Spleen (tissue), 11 donors: Measurements from ENCODE around the gene USP32. TPM values are rescaled to one million over a fixed set of nuclear protein-coding genes. Genes with fewer than 3 reads are reported as not detected.

ENCODE experiments used
- DNase-seq: peaks from one replicate; pipeline ENCODE4 v3.0.0-alpha.2; 2020
- H3K27ac ChIP-seq, 8 donors: fragments of 200-600 bp; sonication (generic) in 7 of 8; 1 replicate in 4 of 8; 2 replicates in 4 of 8; pipeline versions ENCODE4 v1.5.0 to v1.8.0; 2016 to 2021; ENCODE audit warnings: inconsistent platforms in 4 of 8, mild to moderate bottlenecking in 4 of 8, moderate library complexity in 1 of 8
- H3K27me3 ChIP-seq, 7 donors: fragments of 200-600 bp; sonication (generic) in 6 of 7; replicated peaks in 1 of 7; 1 replicate in 4 of 7; 2 replicates in 3 of 7; pipeline versions ENCODE4 v1.5.0 to v1.8.0; 2016 to 2021; ENCODE audit warnings: inconsistent platforms in 3 of 7, mild to moderate bottlenecking in 1 of 7
- H3K36me3 ChIP-seq, 6 donors: fragments of 200-600 bp; sonication (generic) in 5 of 6; 1 replicate in 4 of 6; 2 replicates in 2 of 6; pipeline versions ENCODE4 v1.5.0 to v1.8.0; 2016 to 2021; ENCODE audit warnings: inconsistent platforms in 2 of 6
- H3K4me1 ChIP-seq, 6 donors: fragments of 200-600 bp; sonication (generic) in 5 of 6; 1 replicate in 3 of 6; 2 replicates in 3 of 6; pipeline versions ENCODE4 v1.5.0 to v1.8.0; 2016 to 2021; ENCODE audit warnings: inconsistent platforms in 3 of 6
- H3K4me3 ChIP-seq, 8 donors: fragments of 200-600 bp; sonication (generic) in 7 of 8; 1 replicate in 4 of 8; 2 replicates in 4 of 8; pipeline versions ENCODE4 v1.5.0 to v1.8.0; 2016 to 2021; ENCODE audit warnings: inconsistent platforms in 4 of 8, mild to moderate bottlenecking in 4 of 8, moderate library complexity in 2 of 8
- H3K9me3 ChIP-seq, 8 donors: fragments of 200-600 bp; sonication (generic) in 7 of 8; 1 replicate in 4 of 8; 2 replicates in 4 of 8; pipeline versions ENCODE4 v1.5.0 to v1.8.0; 2016 to 2021; ENCODE audit warnings: inconsistent platforms in 4 of 8
- CTCF ChIP-seq, 11 experiments: fragments of 200-600 bp in 7 of 11; fragments of 450-650 bp in 4 of 11; sonication (generic) in 4 of 11; IDR thresholded peaks in 8 of 11; conservative IDR thresholded peaks in 3 of 11; 1 replicate in 7 of 11; 2 replicates in 4 of 11; pipeline versions ENCODE4 v1.4.0 to v1.8.0; 2016 to 2021; ENCODE audit warnings: antibody characterized with exemption in 11 of 11, inconsistent platforms in 4 of 11, mild to moderate bottlenecking in 1 of 11
- POLR2A ChIP-seq, 3 donors: fragments of 450-650 bp; IDR thresholded peaks; one replicate each; pipeline ENCODE4 v1.5.1; 2017; ENCODE audit warnings: antibody characterized with exemption in 3 of 3, mild to moderate bottlenecking in 1 of 3
- POLR2AphosphoS5 ChIP-seq, 3 donors: sonication (generic); formaldehyde crosslinking; IDR thresholded peaks; one replicate each; pipeline ENCODE4 v1.5.1; 2017; ENCODE audit warnings: antibody characterized with exemption in 3 of 3
- WGBS, 5 donors: extraction: QIAGEN DNeasy Blood & Tissue Kit in 3 of 5; methylation state at CpG; one replicate each; pipeline versions ENCODE4 v1.1.5 to v1.1.7; 2013 to 2018; 5-methylcytosine and 5-hydroxymethylcytosine counted together
- intact Hi-C: fragments of 100-400 bp; cut with DNase I; formaldehyde crosslinking; loops from one replicate; pipeline ENCODE4 v1.15.0; 2023; ENCODE audit warnings: low total_unique reads
- polyA plus RNA-seq, 3 donors: library from polyadenylated mRNA; stranded (reverse); fragments of 200-250 nt; gene quantifications; one replicate each; pipeline ENCODE4 v1.2.1, GENCODE V29; 2013
- total RNA-seq, 7 donors: library from RNA; depleted of rRNA in 3 of 7; stranded (reverse); fragments of >200 nt in 3 of 7; fragmentation: NEBNext Ultra II Directional in 4 of 7; extraction: Animal tissue kit (Norgen Biotek cat#: 25700) in 4 of 7; gene quantifications; one replicate each; pipeline versions ENCODE4 v1.1.0 to v1.2.1, GENCODE V29; 2016 to 2021
- donor health status: healthy with polysubstance abuse.
- donor health status: DM: no; HTN: no; CAD: no; lungs with moderate emphysema.
- donor health status: DM: no; HTN: no; CAD: no.
- donor health status: Bipolar disorder and iron deficiency.
- donor health status: healthy.
- donor health status: DM: no; HTN: no; CAD: no.
- donor health status: DM: yes; HTN: yes; CAD: no.

Gene USP32
- total and polyA plus RNA-seq, 10 donors: 7.3 to 115 (median 79.8) TPM

- Histone ChIP-seq H3K27me3 (no peaks in the 10 kb centered on the region), H3K4me3 (no peak overlapping the region), H3K4me1 (peaks cover 0 to 25% (median 0%) of the 10 kb centered on the region in 6 donors), H3K9me3 (no peaks in the 10 kb centered on the region), H3K36me3 (peaks cover 0 to 47% (median 5%) of the 10 kb centered on the region in 6 donors), H3K27ac (no peak overlapping the region)
- no peak for DNase-seq
- intact Hi-C loops: no loop called here
- WGBS, 5 donors: 92 to 96% (median 95%) methylated on average over 17 to 27 of the region's 27 CpGs
- TF ChIP-seq POLR2A (IDR thresholded peaks at IDR 0.05): no peak
- no peak for TF ChIP-seq CTCF (IDR thresholded peaks at IDR 0.05 in 8 of 11, conservative IDR thresholded peaks at IDR 0.05 in 3 of 11)
- no peak for TF ChIP-seq POLR2AphosphoS5 (IDR thresholded peaks at IDR 0.05)
These were observed 64.6 kb downstream of the USP32 start for GRCh38 chr17:60327134-60327900.

GRCh38 chr17:60326702-60327101 lies 65.2 kb downstream of the USP32 start:
- no peak for DNase-seq
- H3K36me3 ChIP-seq: peaks cover 0 to 41% (median 5%) of the 10 kb centered on the region in 6 donors
- H3K9me3 ChIP-seq: no peaks in the 10 kb centered on the region
- no peak overlapping the region for H3K27ac ChIP-seq
- H3K4me3 ChIP-seq: no peak overlapping the region
- intact Hi-C loops: no loop called here
- peaks cover 0 to 30% (median 3%) of the 10 kb centered on the region in 6 donors for H3K4me1 ChIP-seq
- TF ChIP-seq POLR2A (IDR thresholded peaks at IDR 0.05) (no peak), CTCF (IDR thresholded peaks at IDR 0.05 in 8 of 11, conservative IDR thresholded peaks at IDR 0.05 in 3 of 11) (no peak), POLR2AphosphoS5 (IDR thresholded peaks at IDR 0.05) (no peak)
- no peaks in the 10 kb centered on the region for H3K27me3 ChIP-seq
- WGBS, 5 donors: 83 to 94% (median 88%) methylated on average over 2 of the region's 2 CpGs

GRCh38 chr17:60325730-60326524 lies 66.0 kb downstream of the USP32 start:
- Histone ChIP-seq H3K36me3 (peaks cover 0 to 33% (median 5%) of the 10 kb centered on the region in 6 donors), H3K9me3 (no peaks in the 10 kb centered on the region), H3K27ac (no peak overlapping the region), H3K4me1 (peaks cover 0 to 38% (median 3%) of the 10 kb centered on the region in 6 donors), H3K4me3 (no peak overlapping the region), H3K27me3 (no peaks in the 10 kb centered on the region)
- DNase-seq: no peak
- TF ChIP-seq POLR2A (IDR thresholded peaks at IDR 0.05) (no peak), POLR2AphosphoS5 (IDR thresholded peaks at IDR 0.05) (no peak), CTCF (IDR thresholded peaks at IDR 0.05 in 8 of 11, conservative IDR thresholded peaks at IDR 0.05 in 3 of 11) (no peak)
- intact Hi-C loops: no loop called here
- 83 to 93% (median 91%) methylated on average over 13 of the region's 13 CpGs for WGBS, 5 donors

- H3K4me1 ChIP-seq: peaks cover 0 to 38% (median 3%) of the 10 kb centered on the region in 6 donors
- no peak overlapping the region for H3K27ac ChIP-seq
- no peaks in the 10 kb centered on the region for H3K9me3 ChIP-seq
- WGBS, 5 donors: 90 to 100% (median 95%) methylated on average over 1 of the region's 1 CpG
- intact Hi-C loops: no loop called here
- peaks cover 0 to 27% (median 5%) of the 10 kb centered on the region in 6 donors for H3K36me3 ChIP-seq
- DNase-seq: no peak
- no peak overlapping the region for H3K4me3 ChIP-seq
- no peaks in the 10 kb centered on the region for H3K27me3 ChIP-seq
- TF ChIP-seq POLR2A (IDR thresholded peaks at IDR 0.05) (no peak), CTCF (IDR thresholded peaks at IDR 0.05 in 8 of 11, conservative IDR thresholded peaks at IDR 0.05 in 3 of 11) (no peak), POLR2AphosphoS5 (IDR thresholded peaks at IDR 0.05) (no peak)
These were observed 68.2 kb downstream of the USP32 start for GRCh38 chr17:60323754-60324153.
